DOHH2 (cell line): ENCODE data around the gene ARID4A.

Experiments
- EZH2phosphoT487 ChIP-seq: fragments of 200-600 bp; sonication (generic); IDR thresholded peaks from 2 replicates; pipeline ENCODE4 v1.6.1; 2017; ENCODE audit warnings: borderline replicate concordance, mild to moderate bottlenecking, antibody characterized with exemption, low read length, moderate library complexity, mixed read lengths
- TF ChIP-seq, protein P1 (sequence below): fragments of 200-600 bp; sonication (generic); IDR thresholded peaks from one replicate; pipeline ENCODE4 v1.5.1; 2014; ENCODE audit warnings: antibody characterized with exemption, mild to moderate bottlenecking, low read depth, low read length; ENCODE audit not compliant: poor library complexity, severe bottlenecking

DNA sequence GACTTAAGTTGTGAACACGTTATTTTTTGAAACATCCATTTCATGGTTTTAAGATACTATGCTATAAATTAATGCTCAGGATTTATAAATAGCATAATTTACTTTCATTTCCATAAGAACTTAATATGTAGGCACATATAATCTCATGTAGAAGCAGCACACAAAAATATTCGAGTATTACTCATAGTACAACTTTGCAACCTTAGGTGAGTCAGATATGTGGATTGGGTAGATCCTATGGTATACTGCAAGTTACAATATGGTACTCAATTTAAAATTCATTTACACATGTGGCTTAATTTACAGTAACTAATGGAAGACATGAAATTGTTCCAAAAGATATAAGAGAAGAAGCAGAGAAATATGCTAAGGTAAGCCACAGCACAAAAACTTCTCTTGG lies 27.7 kb upstream of the ARID4A start:
- TF ChIP-seq, protein P1, sequence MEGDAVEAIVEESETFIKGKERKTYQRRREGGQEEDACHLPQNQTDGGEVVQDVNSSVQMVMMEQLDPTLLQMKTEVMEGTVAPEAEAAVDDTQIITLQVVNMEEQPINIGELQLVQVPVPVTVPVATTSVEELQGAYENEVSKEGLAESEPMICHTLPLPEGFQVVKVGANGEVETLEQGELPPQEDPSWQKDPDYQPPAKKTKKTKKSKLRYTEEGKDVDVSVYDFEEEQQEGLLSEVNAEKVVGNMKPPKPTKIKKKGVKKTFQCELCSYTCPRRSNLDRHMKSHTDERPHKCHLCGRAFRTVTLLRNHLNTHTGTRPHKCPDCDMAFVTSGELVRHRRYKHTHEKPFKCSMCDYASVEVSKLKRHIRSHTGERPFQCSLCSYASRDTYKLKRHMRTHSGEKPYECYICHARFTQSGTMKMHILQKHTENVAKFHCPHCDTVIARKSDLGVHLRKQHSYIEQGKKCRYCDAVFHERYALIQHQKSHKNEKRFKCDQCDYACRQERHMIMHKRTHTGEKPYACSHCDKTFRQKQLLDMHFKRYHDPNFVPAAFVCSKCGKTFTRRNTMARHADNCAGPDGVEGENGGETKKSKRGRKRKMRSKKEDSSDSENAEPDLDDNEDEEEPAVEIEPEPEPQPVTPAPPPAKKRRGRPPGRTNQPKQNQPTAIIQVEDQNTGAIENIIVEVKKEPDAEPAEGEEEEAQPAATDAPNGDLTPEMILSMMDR: no peak
- no peak for TF ChIP-seq EZH2phosphoT487
